Keratinocyte (primary cell): ENCODE results near the gene DEFB115. TPM values are rescaled to one million over a fixed set of nuclear protein-coding genes. Genes with fewer than 3 reads are reported as not detected.
"Not testable (repeated sequence)": the region's sequence is repeated elsewhere in the genome, so short reads cannot be mapped to it uniquely, and the experiment has no call there.

Source experiments
- DNase-seq: peaks from one replicate; pipeline ENCODE4 v3.0.0-alpha.2; 2011; ENCODE audit warnings: low read depth, missing footprints, low spot score
- FAIRE-seq: peaks from 2 replicates; lab custom pipeline; 2011; peaks lifted over from hg19 to GRCh38; lab: Jason Lieb, UNC
- H2AFZ ChIP-seq: 2 replicates; pipeline ENCODE4 v1.6.0; 2012; ENCODE audit warnings: low read length, control low read depth, inconsistent platforms; ENCODE audit not compliant: control insufficient read depth
- H3K27ac ChIP-seq: 2 replicates; pipeline ENCODE4 v1.5.1; 2011; ENCODE audit warnings: low read length; ENCODE audit not compliant: control insufficient read depth, insufficient read depth
- H3K27me3 ChIP-seq: 3 replicates; pipeline ENCODE4 v1.6.0; 2011; ENCODE audit warnings: low read length; ENCODE audit not compliant: control insufficient read depth, insufficient read depth; ENCODE audit errors: extremely low read depth
- H3K36me3 ChIP-seq, 2 experiments: 2 replicates in 1 of 2; 3 replicates in 1 of 2; pipeline ENCODE4 v1.5.1; 2011; ENCODE audit warnings: low read length in 2 of 2, mild to moderate bottlenecking in 1 of 2; ENCODE audit not compliant: control insufficient read depth in 2 of 2, insufficient read depth in 2 of 2; ENCODE audit errors: extremely low read depth in 1 of 2
- H3K4me1 ChIP-seq: 3 replicates; pipeline ENCODE4 v1.5.1; 2011; ENCODE audit warnings: low read length; ENCODE audit not compliant: control insufficient read depth, insufficient read depth; ENCODE audit errors: extremely low read depth
- H3K4me2 ChIP-seq: 3 replicates; pipeline ENCODE4 v1.6.0; 2011; ENCODE audit warnings: low read depth, low read length; ENCODE audit not compliant: control insufficient read depth, insufficient read depth; ENCODE audit errors: extremely low read depth
- H3K4me3 ChIP-seq, 3 experiments: fragments of 200-600 bp in 1 of 3; sonication (generic) in 1 of 3; 2 replicates in 2 of 3; 3 replicates in 1 of 3; pipeline ENCODE4 v1.5.1; 2011 to 2016; ENCODE audit warnings: low read length in 3 of 3, mild to moderate bottlenecking in 3 of 3, control low read depth in 2 of 3, inconsistent platforms in 1 of 3, low read depth in 1 of 3, mixed read lengths in 1 of 3, mixed run types in 1 of 3, moderate library complexity in 1 of 3; ENCODE audit not compliant: control insufficient read depth in 2 of 3, insufficient read depth in 2 of 3; ENCODE audit errors: extremely low read depth in 1 of 3
- H3K79me2 ChIP-seq: 2 replicates; pipeline ENCODE4 v1.6.0; 2012; ENCODE audit warnings: low read length; ENCODE audit not compliant: control insufficient read depth, insufficient read depth
- H3K9ac ChIP-seq: 3 replicates; pipeline ENCODE4 v1.6.0; 2011; ENCODE audit warnings: low read length; ENCODE audit not compliant: control insufficient read depth, insufficient read depth; ENCODE audit errors: extremely low read depth
- H3K9me1 ChIP-seq: 3 replicates; pipeline ENCODE4 v1.6.0; 2011; ENCODE audit warnings: low read length; ENCODE audit not compliant: control insufficient read depth, insufficient read depth; ENCODE audit errors: extremely low read depth
- H3K9me3 ChIP-seq: 2 replicates; pipeline ENCODE4 v1.5.1; 2012; ENCODE audit warnings: low read depth, low read length; ENCODE audit not compliant: control insufficient read depth
- H4K20me1 ChIP-seq: 3 replicates; pipeline ENCODE4 v1.6.0; 2011; ENCODE audit warnings: low read length; ENCODE audit not compliant: control insufficient read depth, insufficient read depth; ENCODE audit errors: extremely low read depth
- EZH2 ChIP-seq: IDR thresholded peaks from one replicate; pipeline ENCODE4 v1.6.1; 2012; ENCODE audit warnings: inconsistent platforms, mild to moderate bottlenecking, low read length, moderate library complexity
- dilution Hi-C: fragments of 300-500 bp; cut with MboI; formaldehyde crosslinking; loops from one replicate; pipeline ENCODE4 v1.7.0; 2020; ENCODE audit warnings: low sequenced_read_pairs; ENCODE audit not compliant: extremely low pct_ligation_motif_present
- polyA plus RNA-seq, 5 experiments: library from polyadenylated mRNA; depleted of rRNA in 3 of 5; stranded (reverse) in 3 of 5; stranded (forward) in 1 of 5; unstranded in 1 of 5; fragments of >200 nt; gene quantifications; 1 replicate in 1 of 5; 2 replicates in 3 of 5; 3 replicates in 1 of 5; pipeline versions ENCODE4 v1.2.1 to v1.2.3, GENCODE V29; 2011 to 2012; ENCODE audit warnings: missing spikeins in 2 of 5, low read depth in 1 of 5, low replicate concordance in 1 of 5
- TF ChIP-seq, protein P1 (sequence below), 3 experiments: IDR thresholded peaks in 1 of 3; conservative IDR thresholded peaks in 1 of 3; optimal IDR thresholded peaks in 1 of 3; 2 replicates in 2 of 3; 3 replicates in 1 of 3; pipeline versions ENCODE3 to v1.5.1; 2011; ENCODE audit warnings: low read length in 3 of 3, mild to moderate bottlenecking in 3 of 3, moderate library complexity in 2 of 3, control low read depth in 1 of 3, inconsistent platforms in 1 of 3; ENCODE audit not compliant: insufficient read depth in 2 of 3; ENCODE audit errors: extremely low read depth in 1 of 3

The DEFB115 gene
- polyA plus RNA-seq, 1 donor (not counting 4 experiments of a cell fraction or from before 2014, with no cell fraction given) = not detected

DNA sequence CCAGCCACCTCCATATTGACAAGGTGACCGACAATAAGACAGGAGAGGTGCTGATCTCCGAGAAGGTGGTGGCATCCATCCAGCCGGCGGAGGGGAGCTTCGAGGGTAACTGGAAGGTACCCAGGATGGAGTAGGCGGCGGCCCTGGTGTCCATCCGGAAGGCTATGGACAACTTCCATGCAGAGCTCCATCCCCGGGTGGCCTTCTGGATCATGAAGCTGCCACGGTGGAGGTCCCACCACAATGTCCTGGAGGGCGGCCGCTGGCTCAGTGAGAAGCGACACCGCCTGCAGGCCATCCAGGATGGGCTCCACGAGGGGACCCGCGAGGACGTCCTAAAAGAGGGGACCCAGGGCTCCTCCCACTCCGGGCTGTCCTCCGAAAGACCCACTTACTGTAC lies 17.0 kb downstream of the DEFB115 start:
- Histone ChIP-seq H3K9me3 (peaks cover 10% of the 10 kb centered on the region), H3K27me3 (no peaks in the 10 kb centered on the region), H3K9me1 (no peaks in the 10 kb centered on the region), H3K4me2 (no peak overlapping the region), H3K79me2 (no peaks in the 10 kb centered on the region), H3K9ac (no peak overlapping the region), H3K27ac (no peak overlapping the region), H3K4me1 (no peaks in the 10 kb centered on the region), H3K36me3 (no peaks in the 10 kb centered on the region), H2AFZ (no peak overlapping the region), H3K4me3 (no peak overlapping the region), H4K20me1 (no peaks in the 10 kb centered on the region)
- dilution Hi-C loops = no loop called here
- TF ChIP-seq EZH2 = no peak
- TF ChIP-seq, protein P1, sequence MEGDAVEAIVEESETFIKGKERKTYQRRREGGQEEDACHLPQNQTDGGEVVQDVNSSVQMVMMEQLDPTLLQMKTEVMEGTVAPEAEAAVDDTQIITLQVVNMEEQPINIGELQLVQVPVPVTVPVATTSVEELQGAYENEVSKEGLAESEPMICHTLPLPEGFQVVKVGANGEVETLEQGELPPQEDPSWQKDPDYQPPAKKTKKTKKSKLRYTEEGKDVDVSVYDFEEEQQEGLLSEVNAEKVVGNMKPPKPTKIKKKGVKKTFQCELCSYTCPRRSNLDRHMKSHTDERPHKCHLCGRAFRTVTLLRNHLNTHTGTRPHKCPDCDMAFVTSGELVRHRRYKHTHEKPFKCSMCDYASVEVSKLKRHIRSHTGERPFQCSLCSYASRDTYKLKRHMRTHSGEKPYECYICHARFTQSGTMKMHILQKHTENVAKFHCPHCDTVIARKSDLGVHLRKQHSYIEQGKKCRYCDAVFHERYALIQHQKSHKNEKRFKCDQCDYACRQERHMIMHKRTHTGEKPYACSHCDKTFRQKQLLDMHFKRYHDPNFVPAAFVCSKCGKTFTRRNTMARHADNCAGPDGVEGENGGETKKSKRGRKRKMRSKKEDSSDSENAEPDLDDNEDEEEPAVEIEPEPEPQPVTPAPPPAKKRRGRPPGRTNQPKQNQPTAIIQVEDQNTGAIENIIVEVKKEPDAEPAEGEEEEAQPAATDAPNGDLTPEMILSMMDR (optimal IDR thresholded peaks at IDR 0.05 in 1 of 3, IDR thresholded peaks at IDR 0.05 in 1 of 3, conservative IDR thresholded peaks at IDR 0.05 in 1 of 3; ENCODE audit: extremely low read depth in 1 of 3, insufficient read depth in 2 of 3, low read length in 3 of 3) = no peak
- DNase-seq = no peak
- FAIRE-seq = no peak

DNA sequence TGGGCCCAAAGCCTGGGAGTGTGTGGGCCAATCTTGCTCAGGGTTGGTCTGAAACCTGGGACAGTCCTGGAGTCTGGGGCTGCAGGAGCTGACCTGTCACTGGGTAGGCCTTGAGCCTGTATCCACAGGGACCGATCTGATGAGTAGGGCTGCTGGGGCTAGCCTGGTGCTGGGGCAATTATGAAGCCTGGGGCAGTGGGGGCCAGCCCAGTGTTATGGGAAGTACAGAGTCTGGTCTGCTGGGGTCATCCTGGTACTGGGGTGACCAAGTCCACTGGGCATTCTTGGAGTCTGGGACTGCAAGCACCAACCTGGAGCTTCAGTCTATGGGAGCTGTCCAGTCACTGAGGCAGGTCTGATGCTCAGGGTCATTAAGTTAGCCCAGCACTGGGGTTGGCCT lies 20.7 kb downstream of the DEFB115 start:
- Histone ChIP-seq H3K36me3 (no peaks in the 10 kb centered on the region), H3K4me2 (no peak overlapping the region), H3K27ac (no peak overlapping the region), H3K27me3 (no peaks in the 10 kb centered on the region), H4K20me1 (no peaks in the 10 kb centered on the region), H3K9me1 (no peaks in the 10 kb centered on the region), H2AFZ (no peak overlapping the region), H3K4me3 (no peak overlapping the region), H3K9me3 (peaks cover 10% of the 10 kb centered on the region), H3K79me2 (no peaks in the 10 kb centered on the region), H3K9ac (no peak overlapping the region), H3K4me1 (no peaks in the 10 kb centered on the region)
- FAIRE-seq (no peak), DNase-seq (no peak)
- dilution Hi-C loops = no loop called here
- TF ChIP-seq, protein P1 (optimal IDR thresholded peaks at IDR 0.05 in 1 of 3, IDR thresholded peaks at IDR 0.05 in 1 of 3, conservative IDR thresholded peaks at IDR 0.05 in 1 of 3; ENCODE audit: extremely low read depth in 1 of 3, insufficient read depth in 2 of 3, low read length in 3 of 3) = no peak
- TF ChIP-seq EZH2 = no peak

DNA sequence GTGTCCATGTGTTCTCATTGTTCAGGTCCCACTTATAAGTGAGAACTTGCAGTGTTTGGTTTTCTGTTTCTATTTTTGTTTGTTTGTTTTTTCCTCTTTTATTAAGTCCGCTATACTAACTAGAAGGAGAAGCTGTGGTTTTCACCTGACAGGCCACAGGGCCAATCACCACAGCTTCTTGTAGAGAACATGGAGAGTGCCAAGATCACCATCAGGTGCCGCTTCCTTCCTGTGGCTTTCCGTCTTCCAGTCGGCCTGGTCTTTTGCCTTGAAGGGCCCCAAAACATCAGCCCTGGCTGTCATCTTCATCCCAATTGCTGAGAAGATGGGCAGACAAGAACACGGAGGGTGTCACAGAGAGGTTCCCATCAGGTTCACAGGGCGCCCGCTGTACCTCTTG lies 27.5 kb downstream of the DEFB115 start:
- H3K4me1 ChIP-seq, H3K36me3 ChIP-seq, H2AFZ ChIP-seq, FAIRE-seq, H3K79me2 ChIP-seq, H3K9me1 ChIP-seq, H3K4me3 ChIP-seq, H3K9me3 ChIP-seq, H3K27ac ChIP-seq, DNase-seq, H3K27me3 ChIP-seq, dilution Hi-C loops, H4K20me1 ChIP-seq, H3K4me2 ChIP-seq, H3K9ac ChIP-seq: not testable (repeated sequence)
